Trophoblast cell (in vitro differentiated cells and primary cell): ENCODE results near the gene MEGF10.

Experiments used
- DNase-seq, 2 donors: peaks; one replicate each; pipeline ENCODE4 v3.0.0-alpha.2; 2016
- H2AFZ ChIP-seq: 2 replicates; pipeline ENCODE4 v1.6.1; 2013; ENCODE audit warnings: low read length, moderate library complexity, mild to moderate bottlenecking; ENCODE audit not compliant: insufficient read depth, poor library complexity
- H2AK5ac ChIP-seq: 2 replicates; pipeline ENCODE4 v1.6.1; 2013; ENCODE audit warnings: mild to moderate bottlenecking, low read length
- H2BK120ac ChIP-seq: 2 replicates; pipeline ENCODE4 v1.6.1; 2013; ENCODE audit warnings: low read length, mild to moderate bottlenecking, moderate library complexity; ENCODE audit not compliant: insufficient read depth, poor library complexity
- H2BK12ac ChIP-seq: 2 replicates; pipeline ENCODE4 v1.6.1; 2013; ENCODE audit warnings: mild to moderate bottlenecking, low read length, moderate library complexity
- H2BK5ac ChIP-seq: 2 replicates; pipeline ENCODE4 v1.6.1; 2013; ENCODE audit warnings: low read length, low read depth, moderate library complexity, mild to moderate bottlenecking; ENCODE audit not compliant: poor library complexity
- H3K14ac ChIP-seq: 2 replicates; pipeline ENCODE4 v1.6.1; 2013; ENCODE audit warnings: mild to moderate bottlenecking, low read length
- H3K18ac ChIP-seq: 2 replicates; pipeline ENCODE4 v1.6.1; 2013; ENCODE audit warnings: mild to moderate bottlenecking, low read length
- H3K23ac ChIP-seq: 2 replicates; pipeline ENCODE4 v1.6.1; 2013; ENCODE audit warnings: low read length
- H3K27ac ChIP-seq: 2 replicates; pipeline ENCODE4 v1.5.1; 2013; ENCODE audit warnings: low read depth, mild to moderate bottlenecking, inconsistent platforms, low read length, moderate library complexity
- H3K27me3 ChIP-seq: 2 replicates; pipeline ENCODE4 v1.6.1; 2013; ENCODE audit warnings: inconsistent platforms, mild to moderate bottlenecking, low read length, moderate library complexity; ENCODE audit not compliant: insufficient read depth
- H3K36me3 ChIP-seq, 2 experiments: 1 replicate in 1 of 2; 2 replicates in 1 of 2; pipeline ENCODE4 v1.6.1; 2013; ENCODE audit warnings: low read length in 2 of 2, mild to moderate bottlenecking in 2 of 2, moderate library complexity in 1 of 2; ENCODE audit not compliant: insufficient read depth in 2 of 2, control insufficient read depth in 1 of 2
- H3K4ac ChIP-seq: 2 replicates; pipeline ENCODE4 v1.6.1; 2013; ENCODE audit warnings: low read depth, mild to moderate bottlenecking, low read length, moderate library complexity
- H3K4me1 ChIP-seq, 2 experiments: 1 replicate in 1 of 2; 2 replicates in 1 of 2; pipeline ENCODE4 v1.6.1; 2013; ENCODE audit warnings: low read length in 2 of 2, mild to moderate bottlenecking in 2 of 2, moderate library complexity in 1 of 2; ENCODE audit not compliant: insufficient read depth in 2 of 2, control insufficient read depth in 1 of 2
- H3K4me2 ChIP-seq: 2 replicates; pipeline ENCODE4 v1.6.1; 2013; ENCODE audit warnings: inconsistent platforms, mild to moderate bottlenecking, low read length, moderate library complexity
- H3K4me3 ChIP-seq: 2 replicates; pipeline ENCODE4 v1.5.1; 2013; ENCODE audit warnings: mild to moderate bottlenecking, low read depth, low read length, inconsistent platforms
- H3K79me1 ChIP-seq: one replicate; pipeline ENCODE4 v1.6.1; 2013; ENCODE audit warnings: low read length
- H3K79me2 ChIP-seq: 2 replicates; pipeline ENCODE4 v1.6.1; 2013; ENCODE audit warnings: low read length, mild to moderate bottlenecking; ENCODE audit not compliant: control insufficient read depth, insufficient read depth, poor library complexity
- H3K9ac ChIP-seq: 2 replicates; pipeline ENCODE4 v1.6.1; 2013; ENCODE audit warnings: mild to moderate bottlenecking, low read length
- H3K9me3 ChIP-seq: 2 replicates; pipeline ENCODE4 v1.6.1; 2013; ENCODE audit warnings: low read depth, mild to moderate bottlenecking, control low read depth, inconsistent platforms, low read length; ENCODE audit not compliant: insufficient read depth
- H4K12ac ChIP-seq: 2 replicates; pipeline ENCODE4 v1.6.1; 2013; ENCODE audit warnings: low read depth, mild to moderate bottlenecking, low read length, moderate library complexity
- H4K8ac ChIP-seq: 2 replicates; pipeline ENCODE4 v1.6.1; 2013; ENCODE audit warnings: low read depth, mild to moderate bottlenecking, low read length, moderate library complexity
- H4K91ac ChIP-seq: one replicate; pipeline ENCODE4 v1.6.1; 2013; ENCODE audit warnings: low read depth, mild to moderate bottlenecking, low read length, moderate library complexity
- WGBS: extraction: QIAGEN DNeasy Blood & Tissue Kit; methylation state at CpG from one replicate; pipeline ENCODE4 v1.1.7; 2013; ENCODE audit warnings: missing lambda C conversion rate; ENCODE audit not compliant: insufficient read length, insufficient coverage; ENCODE audit errors: extremely low coverage; 5-methylcytosine and 5-hydroxymethylcytosine counted together

Gene MEGF10

DNA sequence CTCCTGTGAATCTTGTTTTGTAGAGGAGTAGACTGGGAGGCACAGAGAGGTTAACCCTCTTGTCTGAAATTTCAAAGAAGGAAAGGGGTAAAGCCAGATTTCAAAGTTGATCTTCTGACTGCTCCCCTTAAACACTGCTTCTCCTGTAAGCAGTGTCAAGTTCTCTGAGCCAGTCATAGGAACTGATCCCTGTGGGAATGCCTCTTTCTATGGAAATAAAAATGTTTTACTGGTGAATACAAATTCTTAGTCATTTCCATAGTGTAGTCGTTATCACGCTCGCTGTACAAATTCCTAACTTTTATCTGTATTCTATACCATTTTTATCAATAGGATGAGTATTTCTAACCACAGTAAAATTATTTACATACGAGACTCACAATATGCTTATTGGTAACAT is 160.5 kb downstream of the MEGF10 start:
- no peaks in the 10 kb centered on the region for H3K9me3 ChIP-seq
- H2BK5ac ChIP-seq, result no peak overlapping the region
- H3K27ac ChIP-seq, result no peak overlapping the region
- no peak overlapping the region for H3K18ac ChIP-seq
- no peak overlapping the region for H3K4me3 ChIP-seq
- H3K4ac ChIP-seq, result no peak overlapping the region
- WGBS, result no CpG with 5 or more reads among the region's 4 CpGs
- H3K79me2 ChIP-seq, result no peaks in the 10 kb centered on the region
- no peak overlapping the region for H3K4me2 ChIP-seq
- DNase-seq, result no peak
- H3K79me1 ChIP-seq, result no peaks in the 10 kb centered on the region
- no peak overlapping the region for H2BK120ac ChIP-seq
- no peak overlapping the region for H3K9ac ChIP-seq
- H3K14ac ChIP-seq, result no peak overlapping the region
- no peaks in the 10 kb centered on the region for H3K27me3 ChIP-seq
- no peaks in the 10 kb centered on the region for H3K4me1 ChIP-seq
- H2BK12ac ChIP-seq, result no peak overlapping the region
- no peak overlapping the region for H2AFZ ChIP-seq
- H4K12ac ChIP-seq, result no peak overlapping the region
- H3K36me3 ChIP-seq, result no peaks in the 10 kb centered on the region
- H4K8ac ChIP-seq, result no peak overlapping the region
- H2AK5ac ChIP-seq, result no peak overlapping the region
- H3K23ac ChIP-seq, result no peak overlapping the region
- no peak overlapping the region for H4K91ac ChIP-seq

DNA sequence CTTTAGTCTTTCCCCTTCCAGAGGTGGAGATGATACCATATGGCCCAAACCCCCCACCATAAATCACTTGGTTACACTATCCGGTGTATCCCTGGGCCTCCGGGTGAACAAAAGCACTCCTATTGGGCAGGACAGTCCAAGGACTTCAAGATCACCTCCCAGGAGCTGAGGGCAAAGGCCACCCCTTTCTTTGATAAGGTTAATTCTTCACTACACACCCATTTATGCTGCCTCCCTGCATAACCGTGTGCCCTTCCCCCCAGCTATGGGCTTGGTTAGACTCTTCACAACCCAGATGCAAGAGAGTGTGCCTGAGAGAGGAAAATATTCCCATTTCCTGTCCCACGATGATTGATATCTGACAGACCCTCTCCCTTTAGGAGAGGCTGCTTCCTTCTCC is 162.0 kb downstream of the MEGF10 start:
- Histone ChIP-seq H2AFZ (no peak overlapping the region), H3K27ac (no peak overlapping the region), H3K79me1 (no peaks in the 10 kb centered on the region), H3K18ac (no peak overlapping the region), H3K27me3 (no peaks in the 10 kb centered on the region), H2BK12ac (no peak overlapping the region), H3K4me2 (no peak overlapping the region), H2BK120ac (no peak overlapping the region), H4K8ac (no peak overlapping the region), H3K4ac (no peak overlapping the region), H3K36me3 (no peaks in the 10 kb centered on the region), H3K9ac (no peak overlapping the region), H3K9me3 (no peaks in the 10 kb centered on the region), H4K91ac (no peak overlapping the region), H3K4me3 (no peak overlapping the region), H3K79me2 (no peaks in the 10 kb centered on the region), H3K23ac (no peak overlapping the region), H2BK5ac (no peak overlapping the region), H3K14ac (no peak overlapping the region), H3K4me1 (no peaks in the 10 kb centered on the region), H4K12ac (no peak overlapping the region), H2AK5ac (no peak overlapping the region)
- no CpG with 5 or more reads among the region's 4 CpGs for WGBS
- DNase-seq, result no peak

DNA sequence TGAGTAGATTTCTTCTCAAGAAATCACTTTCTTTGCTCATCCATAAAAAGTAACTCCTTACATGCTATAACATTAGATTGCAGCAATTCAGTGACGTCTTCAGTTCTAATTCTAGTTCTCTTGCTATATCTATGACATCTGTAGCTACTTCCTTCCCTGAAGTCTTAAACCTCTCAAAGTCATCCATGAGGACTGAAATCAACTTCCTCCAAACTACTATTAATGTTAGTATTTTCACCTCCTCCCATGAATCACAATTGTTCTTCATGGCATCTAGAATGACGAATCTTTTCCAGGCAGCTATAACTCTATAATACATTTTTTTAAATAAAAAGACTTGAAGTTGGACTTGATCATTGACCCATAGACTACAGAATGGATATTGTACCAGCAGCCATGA is 180.6 kb downstream of the MEGF10 start:
- Histone ChIP-seq H3K23ac (no peak overlapping the region), H4K12ac (no peak overlapping the region), H3K27me3 (no peaks in the 10 kb centered on the region), H2AK5ac (no peak overlapping the region), H2BK12ac (no peak overlapping the region), H3K14ac (no peak overlapping the region), H2BK5ac (no peak overlapping the region), H3K9me3 (no peaks in the 10 kb centered on the region), H3K79me1 (no peaks in the 10 kb centered on the region), H4K8ac (no peak overlapping the region), H2AFZ (no peak overlapping the region), H3K4ac (no peak overlapping the region), H3K4me3 (no peak overlapping the region), H2BK120ac (no peak overlapping the region), H4K91ac (no peak overlapping the region), H3K27ac (no peak overlapping the region), H3K36me3 (no peaks in the 10 kb centered on the region), H3K79me2 (no peaks in the 10 kb centered on the region), H3K18ac (no peak overlapping the region), H3K9ac (no peak overlapping the region), H3K4me1 (no peaks in the 10 kb centered on the region), H3K4me2 (no peak overlapping the region)
- WGBS, result no CpG with 5 or more reads among the region's 2 CpGs
- no peak for DNase-seq

DNA sequence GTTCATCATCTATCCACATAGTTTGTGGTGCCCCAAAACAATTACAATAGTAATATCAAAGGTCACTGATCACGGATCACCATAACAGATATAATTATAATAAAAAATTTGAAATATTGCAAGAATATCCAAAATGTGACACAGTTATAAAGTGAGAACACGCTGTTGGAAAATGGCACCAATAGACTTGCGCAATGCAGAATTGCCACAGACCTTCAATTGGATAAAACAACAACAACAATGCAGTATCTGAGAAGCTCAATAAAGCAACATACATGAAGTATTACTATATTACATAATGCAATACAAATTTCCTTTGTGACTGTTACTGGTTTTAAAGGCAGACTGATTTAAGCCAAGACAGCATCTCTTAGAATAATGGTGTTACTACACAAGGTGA is 182.1 kb downstream of the MEGF10 start:
- H4K12ac ChIP-seq, result no peak overlapping the region
- H3K27me3 ChIP-seq, result no peaks in the 10 kb centered on the region
- no CpG with 5 or more reads among the region's 3 CpGs for WGBS
- H3K4me1 ChIP-seq, result no peaks in the 10 kb centered on the region
- no peak overlapping the region for H4K8ac ChIP-seq
- H2BK120ac ChIP-seq, result no peak overlapping the region
- H2BK12ac ChIP-seq, result no peak overlapping the region
- H3K4me3 ChIP-seq, result no peak overlapping the region
- H3K4me2 ChIP-seq, result no peak overlapping the region
- H3K9me3 ChIP-seq, result no peaks in the 10 kb centered on the region
- H2AFZ ChIP-seq, result no peak overlapping the region
- H3K23ac ChIP-seq, result no peak overlapping the region
- no peak overlapping the region for H3K27ac ChIP-seq
- H2AK5ac ChIP-seq, result no peak overlapping the region
- H3K36me3 ChIP-seq, result no peaks in the 10 kb centered on the region
- no peak overlapping the region for H3K9ac ChIP-seq
- no peak overlapping the region for H4K91ac ChIP-seq
- no peak overlapping the region for H3K4ac ChIP-seq
- DNase-seq, result no peak
- H2BK5ac ChIP-seq, result no peak overlapping the region
- H3K79me2 ChIP-seq, result no peaks in the 10 kb centered on the region
- no peaks in the 10 kb centered on the region for H3K79me1 ChIP-seq
- H3K18ac ChIP-seq, result no peak overlapping the region
- no peak overlapping the region for H3K14ac ChIP-seq
